Measurements from ENCODE around the gene SELENOP. TPM values are rescaled to one million over a fixed set of nuclear protein-coding genes. Genes with fewer than 3 reads are reported as not detected.
"Not testable (repeated sequence)": the region's sequence is repeated elsewhere in the genome, so short reads cannot be mapped to it uniquely, and the experiment has no call there.

The SELENOP gene
- total RNA-seq, 1 experiment from 2014 or later: 7.2 TPM

DNA sequence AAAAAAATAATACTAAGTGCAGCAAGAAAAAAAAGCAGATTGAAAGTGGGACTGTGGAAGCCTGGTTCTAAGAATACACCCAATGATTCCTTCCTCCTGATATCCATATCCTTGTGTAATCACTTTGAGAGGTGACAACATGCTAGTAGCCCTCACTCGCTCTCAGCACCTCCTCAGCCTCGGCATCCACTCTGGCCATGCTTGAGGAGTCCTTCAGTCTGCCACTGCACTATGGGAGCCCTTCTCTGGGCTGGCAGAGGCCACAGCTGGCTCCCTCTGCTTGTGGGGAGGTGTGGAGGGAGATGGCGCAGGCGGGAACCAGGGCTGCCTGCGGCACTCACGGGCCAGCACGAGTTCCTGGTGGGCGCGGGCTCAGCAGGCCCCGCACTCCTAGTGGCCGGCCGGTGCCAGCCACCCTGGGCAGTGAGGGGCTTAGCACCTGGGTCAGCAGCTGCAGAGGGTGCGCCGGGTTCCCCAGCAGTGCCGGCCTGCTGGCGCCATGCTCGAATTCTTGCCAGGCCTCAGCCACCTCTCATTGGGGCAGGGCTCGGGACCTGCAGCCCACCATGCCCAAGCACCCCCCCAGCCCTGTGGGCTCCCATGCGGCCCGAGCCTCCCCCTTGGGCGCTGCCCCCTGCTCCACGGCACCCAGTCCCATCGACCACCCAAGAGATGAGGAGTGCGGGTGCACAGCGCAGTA lies 24.5 kb upstream of the SELENOP start:
- in situ Hi-C loops (cut with HindIII; ENCODE audit: low pct_unique_long_range_greater_than_20kb, low sequenced_read_pairs): no loop called here
- DNase-seq (ENCODE audit: low read depth, low spot score): no peak

DNA sequence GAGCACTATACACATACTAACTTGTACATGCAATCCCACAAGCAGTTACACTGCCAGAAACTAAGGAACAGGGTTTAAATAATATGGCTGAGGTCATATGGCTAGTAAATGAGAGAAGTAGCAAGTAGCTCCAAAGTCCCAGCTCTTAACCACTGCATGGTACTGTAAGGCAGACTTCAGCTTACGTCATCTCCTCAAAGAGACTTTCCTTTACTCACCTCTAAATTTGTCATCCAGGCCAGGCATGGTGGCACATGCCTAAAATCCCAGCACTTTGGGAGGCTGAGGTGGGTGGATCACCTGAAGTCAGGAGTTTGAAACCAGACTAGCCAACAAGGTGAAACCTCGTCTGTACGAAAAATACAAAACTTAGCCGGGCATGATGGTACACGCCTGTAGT lies 20.4 kb upstream of the SELENOP start:
- in situ Hi-C loops (cut with HindIII; ENCODE audit: low pct_unique_long_range_greater_than_20kb, low sequenced_read_pairs): no loop called here

DNA sequence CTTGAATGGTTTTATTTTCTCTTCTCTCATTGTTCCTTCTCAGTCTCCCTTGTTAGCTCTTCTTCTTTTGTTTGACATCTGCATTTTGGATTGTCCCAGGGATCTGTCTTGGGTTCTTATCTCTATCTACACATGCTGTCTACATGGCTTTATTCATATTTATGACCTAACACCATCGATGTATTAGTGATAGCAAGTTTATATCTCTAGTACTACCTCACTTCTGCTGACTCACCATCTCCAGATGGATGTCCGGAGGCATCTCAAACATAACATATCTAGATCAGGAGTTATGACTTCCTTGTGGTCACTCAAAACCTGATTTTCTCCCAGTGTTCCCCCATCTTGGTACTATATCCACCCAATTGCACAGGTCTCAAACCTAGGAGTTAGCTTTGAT lies 19.2 kb upstream of the SELENOP start:
- in situ Hi-C loops (cut with HindIII; ENCODE audit: low pct_unique_long_range_greater_than_20kb, low sequenced_read_pairs): no loop called here
- no peak for DNase-seq (ENCODE audit: low read depth, low spot score)

More for the DNA sequence above, 20.4 kb upstream of the SELENOP start:
- no peak for DNase-seq (ENCODE audit: low read depth, low spot score)

DNA sequence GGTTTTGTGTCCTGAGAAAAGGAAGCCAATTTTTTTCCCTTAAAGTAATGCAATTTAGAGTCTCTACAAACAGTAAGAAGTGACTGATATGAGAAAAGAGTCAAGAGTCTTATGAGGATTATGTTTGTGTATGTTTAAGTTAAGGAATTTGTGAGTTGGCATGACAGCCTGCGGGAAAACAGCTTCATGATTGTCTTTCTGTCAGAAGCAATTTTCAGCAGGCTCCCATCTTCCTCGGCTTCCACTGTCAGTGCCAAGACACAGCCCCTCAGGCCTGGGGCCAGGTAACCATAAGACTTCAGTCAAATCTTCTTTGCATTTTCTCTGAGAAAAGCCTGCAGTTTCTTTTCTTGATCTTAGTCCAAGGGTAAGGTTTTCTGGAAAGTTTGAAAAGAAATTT lies 17.0 kb upstream of the SELENOP start:
- in situ Hi-C loops (cut with HindIII; ENCODE audit: low pct_unique_long_range_greater_than_20kb, low sequenced_read_pairs): no loop called here
- no peak for DNase-seq (ENCODE audit: low read depth, low spot score)

DNA sequence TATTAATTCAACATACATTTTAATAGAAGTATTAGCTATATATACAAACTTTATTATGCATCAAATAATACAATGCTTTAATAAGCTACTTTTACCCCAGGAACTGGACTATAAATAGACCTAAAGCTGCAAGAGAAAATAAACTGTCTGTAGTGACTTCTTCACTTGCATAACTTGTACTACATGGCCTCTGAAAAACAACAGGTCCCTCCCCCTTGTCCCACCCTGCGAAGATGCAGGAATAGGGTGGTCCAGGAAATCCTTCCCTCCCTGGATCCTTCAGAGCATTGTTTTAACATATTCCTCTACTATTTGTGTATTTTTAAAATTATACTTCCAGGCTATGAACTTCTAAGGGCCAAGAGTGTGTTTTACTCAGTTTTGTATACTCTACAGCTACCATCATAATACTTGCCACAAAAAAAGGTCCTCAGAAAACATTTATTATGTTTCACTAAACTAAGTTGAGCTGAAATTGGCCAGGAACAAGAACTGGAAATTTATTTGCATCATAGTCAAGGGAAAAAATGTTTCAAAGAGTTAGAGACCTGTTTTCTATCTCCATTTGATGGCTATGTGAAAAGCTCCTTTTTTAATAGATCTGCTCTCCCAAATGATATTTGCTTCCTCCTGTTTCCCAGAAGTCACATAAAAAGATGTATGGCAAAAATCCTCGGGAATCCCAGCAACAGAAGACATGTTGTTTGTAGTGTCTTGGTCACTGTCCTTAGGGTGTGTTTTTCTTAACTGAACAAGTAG lies 15.2 kb upstream of the SELENOP start:
- in situ Hi-C loops (cut with HindIII; ENCODE audit: low pct_unique_long_range_greater_than_20kb, low sequenced_read_pairs): no loop called here
- no peak for DNase-seq (ENCODE audit: low read depth, low spot score)

DNA sequence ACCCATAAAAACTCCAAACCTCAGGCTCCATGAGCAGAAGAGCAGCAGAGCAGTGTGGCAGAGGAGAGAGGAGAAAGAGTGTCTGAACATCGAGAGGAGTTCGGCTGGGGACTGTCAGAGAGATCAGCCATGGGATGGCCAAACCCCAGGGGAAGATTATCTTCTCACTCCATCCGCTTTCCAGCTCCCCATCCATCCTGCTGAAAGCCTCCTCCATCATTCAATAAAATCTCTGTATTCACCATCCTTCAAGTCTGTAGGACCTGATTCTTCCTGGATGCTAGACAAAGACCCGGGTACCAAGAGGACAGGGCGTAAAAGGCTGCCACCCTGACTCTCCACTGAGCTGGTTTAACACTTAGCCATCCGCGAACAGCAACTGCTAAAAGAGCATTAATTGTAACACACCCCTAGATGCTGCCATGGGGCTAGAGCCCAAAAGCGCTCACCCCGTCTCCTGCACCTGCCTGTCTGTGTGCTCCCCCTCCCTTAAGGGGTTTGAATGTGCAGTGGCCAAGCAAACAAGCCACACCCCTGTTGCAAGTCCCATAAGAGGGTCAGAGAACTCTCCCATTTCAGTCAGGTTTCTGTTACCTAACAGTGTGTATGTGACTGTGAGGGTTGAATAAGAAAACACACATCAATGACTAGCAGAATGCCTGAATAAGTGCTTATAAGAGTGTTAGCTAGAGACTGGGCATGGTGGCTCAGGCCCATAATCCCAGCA lies 13.9 kb upstream of the SELENOP start:
- DNase-seq (ENCODE audit: low read depth, low spot score): no peak

DNA sequence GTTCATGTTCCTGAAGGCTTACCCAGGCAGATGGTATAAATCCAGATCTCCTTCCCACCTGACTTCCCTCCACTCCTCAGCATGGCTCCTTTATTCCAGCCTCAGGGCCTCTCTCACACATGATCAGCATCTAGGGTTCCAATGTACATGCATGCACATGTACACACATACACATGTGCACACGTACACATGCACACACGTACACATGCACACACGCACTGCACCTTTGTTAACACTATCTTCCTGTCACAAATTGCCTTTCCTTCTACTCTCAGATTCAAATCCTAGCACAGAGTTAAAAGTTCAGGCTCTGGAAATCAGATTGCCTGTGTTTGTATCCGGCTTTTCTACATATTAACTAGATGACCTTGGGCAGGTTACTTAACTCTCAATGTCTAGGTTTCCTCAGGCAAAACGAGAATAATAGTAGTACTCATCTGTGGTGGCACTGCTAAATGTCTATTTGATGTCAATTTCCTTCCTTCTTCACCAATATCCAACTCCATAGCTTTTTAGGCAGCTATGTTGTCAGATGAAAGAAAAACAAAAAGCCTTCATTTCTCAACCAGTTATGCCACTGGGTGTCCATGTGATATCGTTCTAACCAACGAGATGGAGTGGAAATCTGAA lies 12.8 kb upstream of the SELENOP start:
- in situ Hi-C loops (cut with HindIII; ENCODE audit: low pct_unique_long_range_greater_than_20kb, low sequenced_read_pairs): no loop called here
- no peak for DNase-seq (ENCODE audit: low read depth, low spot score)

More for the DNA sequence above, 13.9 kb upstream of the SELENOP start:
- in situ Hi-C loops (cut with HindIII; ENCODE audit: low pct_unique_long_range_greater_than_20kb, low sequenced_read_pairs): no loop called here

DNA sequence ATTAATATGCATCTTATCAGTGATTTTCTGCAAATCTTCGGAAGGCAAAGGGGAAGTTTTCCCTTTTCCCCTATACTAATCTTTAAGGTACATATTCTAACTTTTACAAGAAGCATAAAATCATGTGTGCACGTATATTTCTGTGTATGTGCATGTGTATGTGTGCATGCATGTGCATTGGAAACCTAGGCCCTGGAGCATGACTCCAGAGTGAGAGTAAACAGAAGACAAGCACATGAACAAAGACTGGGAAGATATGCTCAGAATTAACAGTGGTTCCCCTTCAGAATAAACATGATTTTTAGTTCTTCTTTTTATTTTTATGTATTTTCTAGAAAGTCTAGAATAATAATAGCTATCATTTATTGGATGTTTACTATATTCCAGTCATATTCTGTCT lies 10.9 kb upstream of the SELENOP start:
- in situ Hi-C loops (cut with HindIII; ENCODE audit: low pct_unique_long_range_greater_than_20kb, low sequenced_read_pairs): no loop called here
- no peak for DNase-seq (ENCODE audit: low read depth, low spot score)

DNA sequence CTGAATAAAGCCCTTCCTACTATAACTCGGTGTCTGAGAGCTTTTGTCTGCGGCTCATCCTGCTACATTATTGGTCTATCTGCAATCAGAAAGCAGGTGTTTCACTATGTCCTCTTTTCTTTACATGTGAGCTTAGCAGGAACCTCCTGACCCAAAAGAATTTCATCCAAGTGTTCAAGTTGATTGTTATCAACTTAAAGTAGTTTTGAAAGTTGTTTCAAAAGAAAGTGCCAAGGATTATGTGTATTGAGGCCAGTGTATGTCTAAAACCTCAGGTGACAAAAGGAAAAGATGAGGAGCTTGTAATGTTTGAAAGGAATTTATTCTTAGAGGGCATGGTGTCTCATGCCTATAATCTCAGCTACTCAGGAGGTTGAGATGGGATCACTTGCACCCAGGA lies 8.1 kb upstream of the SELENOP start:
- DNase-seq (ENCODE audit: low read depth, low spot score): no peak
- in situ Hi-C loops (cut with HindIII; ENCODE audit: low pct_unique_long_range_greater_than_20kb, low sequenced_read_pairs): no loop called here

DNA sequence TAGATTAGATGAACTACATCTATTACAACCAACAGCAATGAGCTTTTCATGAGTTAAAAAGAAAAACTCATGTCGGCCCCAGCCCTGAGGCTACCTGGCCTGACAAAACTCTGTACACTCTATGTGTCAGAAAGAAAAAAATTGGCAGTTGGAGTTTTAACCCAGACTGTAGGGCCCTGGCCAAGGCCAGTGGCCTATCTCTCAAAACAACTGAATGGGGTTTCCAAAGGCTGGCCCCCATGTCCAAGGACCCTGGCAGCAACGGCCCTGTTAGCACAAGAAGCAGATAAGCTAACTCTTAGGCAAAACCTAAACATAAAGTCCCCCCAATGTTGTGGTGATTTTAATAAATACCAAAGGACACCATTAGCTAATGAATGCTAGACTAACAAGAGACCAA lies 4.9 kb upstream of the SELENOP start:
- in situ Hi-C loops (cut with HindIII; ENCODE audit: low pct_unique_long_range_greater_than_20kb, low sequenced_read_pairs): not testable (repeated sequence)

DNA sequence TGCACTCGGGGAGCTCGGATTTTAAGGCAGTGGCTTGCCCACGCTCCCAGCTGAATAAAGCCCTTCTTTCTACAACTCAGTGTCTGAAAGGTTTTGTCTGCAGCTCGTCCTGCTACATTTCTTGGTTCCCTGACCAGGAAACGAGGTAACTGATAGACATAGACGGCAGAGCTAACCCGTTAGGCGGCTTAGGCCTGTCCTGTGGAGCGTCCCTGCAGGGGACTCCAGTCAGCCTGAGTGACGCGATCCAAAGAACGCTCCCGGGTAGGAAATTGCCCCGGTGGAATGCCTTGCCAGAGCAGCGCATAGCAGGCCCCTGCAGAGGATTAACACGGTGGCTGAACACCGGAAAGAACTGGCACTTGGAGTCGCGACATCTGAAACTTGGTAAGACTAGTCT lies 1.8 kb upstream of the SELENOP start:
- in situ Hi-C loops (cut with HindIII; ENCODE audit: low pct_unique_long_range_greater_than_20kb, low sequenced_read_pairs): no loop called here
- DNase-seq (ENCODE audit: low read depth, low spot score): no peak

More for the DNA sequence above, 4.9 kb upstream of the SELENOP start:
- not testable (repeated sequence) for DNase-seq (ENCODE audit: low read depth, low spot score)

DNA sequence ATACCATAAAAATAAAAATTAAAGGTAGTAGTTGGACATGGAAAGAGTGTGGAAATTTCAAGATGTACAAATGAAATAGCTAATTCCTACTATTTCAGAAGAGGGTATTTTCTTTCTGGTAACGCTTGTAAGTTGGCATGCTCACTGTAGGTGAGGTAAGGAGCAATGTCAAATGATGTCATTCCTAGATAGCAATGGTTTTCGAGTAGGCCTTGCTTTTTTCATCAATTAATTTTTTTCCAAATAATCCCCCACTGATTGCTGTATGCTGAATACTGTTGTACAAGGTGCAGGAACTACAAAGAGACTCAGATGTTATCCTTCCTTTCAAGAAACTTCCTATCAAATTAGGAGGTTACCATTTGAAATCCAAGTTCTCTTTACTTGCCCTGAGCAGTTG lies 928 bp upstream of the SELENOP start:
- in situ Hi-C loops (cut with HindIII; ENCODE audit: low pct_unique_long_range_greater_than_20kb, low sequenced_read_pairs): no loop called here
- no peak for DNase-seq (ENCODE audit: low read depth, low spot score)

DNA sequence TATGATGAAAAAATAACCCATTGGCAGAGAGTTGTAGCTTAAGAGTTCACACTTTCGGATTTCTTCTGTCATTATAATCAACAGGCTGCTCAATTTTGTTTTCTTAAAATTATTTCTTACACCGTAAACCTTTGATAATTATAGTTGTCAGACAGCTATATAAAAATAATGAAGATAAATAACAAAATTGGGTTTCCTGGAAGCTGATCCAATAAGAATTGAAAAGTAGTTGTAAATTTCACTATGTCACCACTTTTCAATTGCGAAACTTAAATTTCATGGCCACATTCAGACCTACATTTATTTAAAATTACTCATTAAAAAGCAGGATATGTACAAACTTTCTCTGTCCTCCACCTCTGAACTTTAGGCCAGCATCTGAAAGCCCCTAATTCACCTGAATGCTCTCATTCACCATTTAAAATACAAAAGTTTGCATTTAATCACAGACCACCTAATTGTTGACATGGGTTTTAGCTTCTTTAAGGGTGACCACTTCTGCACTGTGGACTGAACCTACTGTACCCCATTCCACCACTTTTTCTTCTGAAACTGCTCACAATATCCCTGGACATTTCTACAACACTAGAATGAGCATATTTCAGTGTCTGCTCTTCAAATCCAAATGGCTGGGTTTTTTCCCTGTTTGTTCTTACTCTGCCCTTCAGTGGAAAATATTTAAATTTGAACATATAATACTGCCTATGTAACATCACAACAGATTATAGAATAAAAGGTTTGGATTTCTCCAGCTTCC lies 680 bp downstream of the SELENOP start:
- in situ Hi-C loops (cut with HindIII; ENCODE audit: low pct_unique_long_range_greater_than_20kb, low sequenced_read_pairs): no loop called here
- no peak for DNase-seq (ENCODE audit: low read depth, low spot score)

DNA sequence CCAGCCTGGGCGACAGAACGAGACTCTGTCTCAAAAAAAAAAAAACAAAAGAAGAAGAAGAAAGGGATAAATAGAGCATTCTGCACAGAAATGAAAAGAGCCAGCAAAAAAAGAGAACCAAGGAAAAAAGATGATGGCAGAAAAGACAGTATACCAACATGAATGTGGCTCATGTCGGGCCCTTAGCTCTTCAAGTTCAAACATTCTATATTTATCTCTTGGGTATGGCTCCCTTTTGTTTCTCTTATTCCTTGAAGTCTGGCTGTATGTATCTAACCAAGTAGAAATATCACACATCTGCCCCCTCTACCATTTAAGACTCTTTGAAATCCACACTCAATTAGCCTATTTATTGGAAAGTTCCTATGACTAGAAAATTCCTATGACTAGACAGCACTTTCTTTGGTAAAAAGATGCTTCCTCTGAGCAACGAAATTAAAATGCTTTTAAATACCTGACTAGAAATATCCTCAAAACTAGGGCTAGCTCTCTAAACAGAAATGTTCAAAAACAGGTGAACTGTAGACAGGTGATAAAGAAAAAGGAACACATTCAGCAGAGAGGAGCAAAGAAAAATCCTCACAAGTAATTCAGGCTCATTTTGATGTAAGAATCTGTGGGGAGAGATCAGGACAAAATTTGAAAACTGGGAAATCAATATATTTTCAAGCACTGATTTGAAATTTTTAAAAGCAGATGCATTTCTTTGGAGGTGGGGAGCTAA lies 2.6 kb downstream of the SELENOP start:
- in situ Hi-C loops (cut with HindIII; ENCODE audit: low pct_unique_long_range_greater_than_20kb, low sequenced_read_pairs): no loop called here
- DNase-seq (ENCODE audit: low read depth, low spot score): no peak

DNA sequence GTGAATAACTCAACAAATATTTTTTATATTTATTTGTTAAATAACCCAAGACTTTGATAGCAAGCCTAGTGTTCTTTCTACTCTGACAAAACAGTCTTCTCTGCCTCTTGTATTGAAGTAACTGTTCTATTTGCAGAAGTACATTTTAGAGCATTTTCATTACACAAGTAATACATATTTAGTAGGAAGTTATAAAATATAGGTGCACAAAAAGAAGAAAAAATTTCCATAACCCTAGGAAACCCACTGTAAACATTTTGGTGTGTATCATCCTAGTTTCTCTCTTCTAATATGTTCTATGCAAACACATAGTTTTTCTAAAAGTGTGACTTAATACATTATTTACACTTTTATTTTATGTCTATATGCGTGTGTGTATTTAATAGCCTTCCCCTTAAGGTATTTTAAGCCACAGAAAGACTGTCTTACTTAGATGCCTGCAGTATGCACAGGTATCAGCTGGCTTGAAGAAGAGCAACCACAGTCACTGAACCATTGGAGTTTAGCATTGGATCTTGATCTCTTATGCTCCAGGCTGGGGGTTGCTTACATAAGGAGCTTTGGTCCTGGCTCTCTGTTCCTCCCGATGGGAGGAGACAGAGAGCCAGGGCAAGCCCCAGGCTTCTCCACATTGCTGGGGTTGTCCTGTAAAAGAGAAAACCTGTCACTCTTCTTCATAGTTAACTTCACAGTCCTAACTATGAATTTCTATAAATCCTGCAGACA lies 3.8 kb downstream of the SELENOP start:
- in situ Hi-C loops (cut with HindIII; ENCODE audit: low pct_unique_long_range_greater_than_20kb, low sequenced_read_pairs): no loop called here
- peak; percentile 35 for DNase-seq (ENCODE audit: low read depth, low spot score)

DNA sequence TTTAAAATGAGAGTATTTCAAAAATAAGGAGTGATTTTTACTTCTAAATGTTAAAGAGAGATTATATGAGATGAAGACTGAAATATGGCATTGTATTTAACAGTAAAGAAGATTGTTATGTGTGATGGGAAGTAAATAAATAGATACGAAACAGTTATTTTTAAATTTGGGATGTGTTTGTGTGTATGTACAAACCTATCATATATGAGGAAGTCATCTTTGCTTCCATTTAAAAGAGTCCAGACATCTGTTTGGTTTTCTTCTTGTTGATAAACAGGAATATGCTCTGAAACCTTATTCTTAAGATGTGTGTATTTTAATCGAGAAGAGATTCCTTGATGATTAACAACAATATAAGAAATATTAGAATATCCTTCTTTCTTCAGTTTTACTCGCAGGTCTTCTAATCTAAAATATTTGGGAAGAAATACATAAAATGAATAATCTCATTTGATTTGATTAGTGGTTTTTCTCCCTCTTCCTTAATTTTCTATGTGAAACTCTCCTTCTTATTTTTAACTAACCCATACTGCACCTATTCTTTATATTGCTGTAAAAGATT lies 4.9 kb downstream of the SELENOP start:
- in situ Hi-C loops (cut with HindIII; ENCODE audit: low pct_unique_long_range_greater_than_20kb, low sequenced_read_pairs): no loop called here
- DNase-seq (ENCODE audit: low read depth, low spot score): no peak
